GM18870 (cell line): ENCODE results near the gene AATF.

Source experiments
- ATAC-seq: cut with Tn5 transposase; IDR thresholded peaks from one replicate; pipeline ENCODE4 v1.9.1; 2021; ENCODE audit warnings: moderate library complexity; ENCODE audit not compliant: unreplicated experiment

AATF gene

DNA sequence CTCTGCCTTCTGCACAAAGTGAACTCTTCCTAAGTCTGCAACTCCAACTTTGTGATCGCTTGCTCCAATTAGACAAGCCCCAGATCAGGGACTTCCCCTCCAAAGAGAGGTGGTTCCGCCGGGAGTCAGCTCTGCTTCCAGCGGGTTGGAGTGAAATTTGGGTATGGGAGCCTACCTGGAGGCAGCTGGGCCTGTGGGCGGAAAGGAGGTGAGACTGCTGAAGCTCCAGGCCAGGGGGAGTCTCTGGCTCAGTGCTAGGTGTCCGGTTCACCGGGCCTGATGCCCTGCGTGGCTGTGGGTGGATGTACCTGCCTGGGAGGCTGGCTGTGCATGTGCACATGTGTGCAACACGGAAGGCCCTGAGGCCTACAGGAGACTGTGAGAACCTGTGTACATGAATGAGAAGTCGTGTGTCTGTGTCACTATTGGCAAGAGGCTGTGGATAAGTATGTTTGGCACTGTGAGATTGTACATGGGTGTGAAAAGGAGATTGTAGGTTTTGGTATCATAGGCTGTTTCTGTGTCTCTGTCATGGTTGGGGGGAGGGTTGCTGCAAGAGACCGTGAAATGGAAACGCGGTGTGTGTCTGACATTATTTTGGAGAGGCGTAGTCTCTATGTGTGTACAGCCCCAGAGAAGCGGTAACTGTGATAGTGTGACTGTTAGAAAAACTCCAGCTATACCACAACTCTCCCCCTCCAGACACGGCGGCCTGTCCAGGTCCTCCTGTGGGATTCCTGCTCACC lies 7.3 kb upstream of the AATF start:
- no peak for ATAC-seq

DNA sequence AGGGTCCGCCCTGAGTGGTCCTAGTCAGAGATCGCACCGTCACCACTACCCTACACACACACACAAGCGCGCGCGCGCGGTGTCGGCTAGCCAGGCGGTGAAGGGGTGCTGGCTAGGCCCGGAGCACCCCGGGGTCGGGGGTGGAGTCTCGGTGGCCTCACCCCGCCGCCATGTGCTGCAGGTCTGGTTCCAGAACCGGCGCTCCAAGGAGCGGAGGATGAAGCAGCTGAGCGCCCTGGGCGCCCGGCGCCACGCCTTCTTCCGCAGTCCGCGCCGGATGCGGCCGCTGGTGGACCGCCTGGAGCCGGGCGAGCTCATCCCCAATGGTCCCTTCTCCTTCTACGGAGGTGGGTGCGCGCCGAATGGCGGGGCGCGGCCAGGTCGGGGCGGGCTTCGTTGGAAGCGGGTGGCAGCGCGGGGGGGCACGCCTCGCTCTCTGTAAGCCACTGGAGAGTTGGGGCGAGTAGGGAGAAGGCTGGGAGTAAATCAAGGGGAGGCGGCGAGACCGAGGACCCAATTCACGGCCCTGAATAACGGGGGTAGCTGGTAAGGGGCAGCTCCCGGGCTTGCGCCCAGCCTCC lies 6.6 kb upstream of the AATF start:
- no peak for ATAC-seq

DNA sequence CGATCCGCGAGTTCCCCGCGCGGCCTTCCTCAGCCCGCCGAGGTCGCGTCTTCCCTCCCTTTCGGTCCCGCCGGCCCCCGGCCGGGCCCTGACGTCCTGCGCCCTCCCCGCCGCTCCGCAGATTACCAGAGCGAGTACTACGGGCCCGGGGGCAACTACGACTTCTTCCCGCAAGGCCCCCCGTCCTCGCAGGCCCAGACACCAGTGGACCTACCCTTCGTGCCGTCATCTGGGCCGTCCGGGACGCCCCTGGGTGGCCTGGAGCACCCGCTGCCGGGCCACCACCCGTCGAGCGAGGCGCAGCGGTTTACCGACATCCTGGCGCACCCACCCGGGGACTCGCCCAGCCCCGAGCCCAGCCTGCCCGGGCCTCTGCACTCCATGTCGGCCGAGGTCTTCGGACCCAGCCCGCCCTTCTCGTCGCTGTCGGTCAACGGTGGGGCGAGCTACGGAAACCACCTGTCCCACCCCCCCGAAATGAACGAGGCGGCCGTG lies 6.1 kb upstream of the AATF start:
- ATAC-seq = no peak

DNA sequence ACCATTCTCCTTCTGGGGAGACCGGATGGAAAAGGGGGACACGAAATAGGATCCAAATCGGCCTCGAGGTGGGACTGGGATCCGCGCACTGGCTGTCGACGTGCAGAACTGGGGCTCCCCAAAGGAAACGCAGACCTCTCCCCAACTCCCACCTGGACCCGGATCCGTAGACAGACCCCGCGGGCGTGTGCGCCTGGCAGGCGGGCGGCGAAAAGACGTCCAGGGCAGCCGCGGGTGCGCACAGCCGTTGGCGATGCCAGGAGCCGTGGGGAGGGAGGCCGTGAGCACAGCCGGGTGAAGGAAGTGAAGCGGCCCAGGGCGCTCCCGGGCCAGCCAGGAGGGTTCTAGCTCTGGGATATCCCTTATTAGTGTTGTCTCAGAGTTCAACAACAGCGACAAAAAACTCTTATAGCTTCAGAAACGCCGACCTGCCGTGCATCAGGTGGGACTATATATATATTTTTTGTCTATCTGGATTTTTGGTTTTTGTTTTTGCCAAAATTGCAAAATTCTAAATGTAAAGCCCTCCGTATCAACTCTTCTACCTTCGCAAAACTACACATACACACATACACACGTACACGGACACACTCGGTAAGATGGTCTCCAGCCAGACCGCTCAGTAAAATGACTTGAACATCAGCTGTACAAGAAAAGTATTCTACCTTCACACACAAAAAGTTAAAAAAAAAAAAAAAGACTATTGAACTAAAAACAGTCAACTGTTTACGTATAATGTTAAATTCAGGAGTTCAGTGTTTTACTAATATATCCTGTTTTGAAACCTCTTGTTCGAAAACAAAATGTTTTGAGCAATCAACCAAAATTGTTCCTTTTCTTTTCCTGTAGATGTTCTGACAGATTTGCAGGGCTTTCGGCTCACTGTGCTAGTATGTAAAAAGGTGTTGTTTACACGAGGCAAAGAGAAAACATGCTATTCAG lies 5.2 kb upstream of the AATF start:
- no peak for ATAC-seq

DNA sequence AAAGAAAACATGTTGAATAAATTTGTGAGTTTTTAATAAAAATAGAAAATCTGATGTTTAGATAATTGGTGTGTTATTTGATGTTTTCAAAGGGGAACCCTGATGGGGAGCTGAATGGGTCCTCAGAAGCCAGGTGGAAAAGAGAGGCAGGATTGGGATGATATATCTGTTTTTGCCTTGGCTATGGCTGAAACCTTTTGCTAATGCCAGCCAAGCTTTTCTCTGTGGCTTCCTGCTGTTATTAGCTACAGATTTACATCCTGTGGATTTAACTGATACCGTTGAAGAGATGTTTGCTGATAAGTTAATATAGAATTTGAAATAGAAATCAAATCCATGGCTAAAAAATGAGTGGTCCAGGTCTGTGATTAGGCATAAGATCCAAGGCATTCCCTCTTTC lies 4.2 kb upstream of the AATF start:
- ATAC-seq = no peak

DNA sequence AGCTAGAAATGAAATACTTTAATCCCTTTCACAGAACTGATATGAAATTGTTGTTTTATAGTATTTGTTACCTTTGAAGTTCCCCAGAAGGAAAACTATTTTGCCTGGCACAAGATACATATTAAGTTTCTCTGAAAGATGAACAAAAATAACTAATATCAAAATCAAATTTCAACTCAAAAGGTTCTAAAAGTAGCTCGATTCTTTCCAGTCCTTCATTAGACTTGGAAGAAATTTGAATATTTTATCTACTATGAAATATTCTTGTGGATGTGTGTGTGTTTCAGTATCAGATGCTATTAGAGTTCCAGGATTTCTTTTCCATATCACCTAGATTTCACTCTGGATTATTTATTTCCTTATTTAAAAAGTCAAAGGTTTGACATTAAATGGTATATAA lies 3.6 kb upstream of the AATF start:
- no peak for ATAC-seq

DNA sequence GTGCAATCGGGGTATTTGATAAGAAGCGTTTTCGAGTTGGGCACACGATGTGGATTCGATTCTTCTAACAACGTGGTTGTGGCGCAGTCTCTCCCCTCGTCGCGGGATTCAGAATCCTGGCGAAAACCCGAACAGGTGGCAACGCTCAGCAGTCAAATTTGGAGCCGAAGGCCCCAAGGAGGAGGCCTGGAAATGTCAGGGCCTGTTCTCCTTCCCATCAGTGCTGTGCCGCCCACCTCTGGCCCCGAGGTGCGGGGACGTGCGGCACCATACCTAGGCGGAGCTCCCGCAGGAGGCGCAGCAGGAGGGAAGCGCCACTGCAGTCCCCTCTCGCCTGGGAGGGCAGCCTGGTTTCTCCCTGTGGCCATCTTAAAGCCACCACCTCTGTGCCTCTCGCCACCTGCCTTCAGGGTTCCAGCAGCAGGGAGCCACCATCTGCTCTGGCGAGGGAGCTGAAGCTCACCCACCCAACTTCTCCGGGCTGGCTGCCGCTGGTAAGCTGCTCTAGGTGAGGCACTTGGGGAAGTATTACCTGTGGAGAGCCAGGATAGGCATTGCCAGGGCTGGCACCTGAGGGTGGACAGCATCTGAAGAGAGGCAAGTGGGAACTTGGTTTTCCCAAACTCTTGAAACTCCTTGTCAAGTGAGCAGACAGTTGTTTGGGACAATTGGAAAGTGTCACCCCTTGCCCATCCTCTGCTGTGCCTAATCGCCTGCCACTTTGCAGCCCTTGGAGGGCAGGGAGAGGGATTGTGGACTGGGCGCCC lies 2.6 kb upstream of the AATF start:
- ATAC-seq = no peak

DNA sequence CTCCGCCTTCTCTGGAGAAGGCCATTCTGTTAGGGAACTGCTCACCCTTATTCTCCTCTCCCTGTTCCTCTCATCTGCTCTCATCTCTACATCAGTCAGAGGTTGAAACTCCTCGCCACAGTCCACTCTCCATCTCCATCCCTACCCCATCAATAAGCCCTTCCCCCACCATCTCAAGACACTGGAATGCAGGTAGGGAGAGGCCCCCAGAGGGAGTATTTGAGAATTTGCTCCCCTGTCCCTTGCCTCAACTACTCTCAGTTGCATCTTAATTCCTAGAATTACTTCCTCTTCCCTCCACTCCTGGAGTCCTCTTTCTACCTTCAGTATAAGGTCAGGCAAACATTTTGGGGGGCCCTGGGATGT lies 2.0 kb upstream of the AATF start:
- no peak for ATAC-seq

DNA sequence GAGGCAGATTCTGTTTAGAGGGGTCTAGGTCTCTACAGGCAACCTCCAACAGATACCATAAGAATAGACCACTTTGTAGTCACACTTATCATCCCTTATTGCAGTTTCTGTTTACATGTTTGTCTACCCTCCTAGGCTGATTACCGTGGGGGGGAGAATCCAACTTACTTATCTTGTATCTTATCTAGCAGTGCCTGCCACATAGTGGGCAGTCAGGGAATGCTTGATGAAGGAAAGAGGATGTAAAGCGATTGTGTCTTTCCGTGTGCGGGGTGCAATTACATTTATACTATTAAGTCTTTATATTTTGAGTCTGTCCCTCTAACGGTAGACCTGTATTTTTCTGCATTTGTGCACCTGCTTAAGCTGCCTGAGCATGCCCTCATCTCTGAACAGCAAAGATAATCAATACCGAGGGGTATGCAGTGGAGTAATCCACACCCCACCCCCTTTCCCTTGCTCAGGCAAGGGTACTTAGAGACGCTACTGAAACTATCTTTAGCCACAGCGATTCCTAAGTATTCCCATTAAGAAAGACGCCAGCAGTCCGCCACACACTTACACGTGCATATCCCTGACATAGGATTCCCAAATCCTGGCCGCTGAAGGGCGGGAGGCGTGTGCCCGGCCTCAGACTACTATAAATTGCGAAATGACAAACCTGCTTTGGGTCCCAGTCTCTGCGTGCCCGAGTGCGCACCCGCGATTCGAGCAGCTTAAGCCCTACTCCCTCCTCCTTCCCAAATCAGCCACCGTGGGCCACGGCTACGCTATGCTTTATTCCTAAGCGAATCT lies 635 bp upstream of the AATF start:
- ATAC-seq = no peak

DNA sequence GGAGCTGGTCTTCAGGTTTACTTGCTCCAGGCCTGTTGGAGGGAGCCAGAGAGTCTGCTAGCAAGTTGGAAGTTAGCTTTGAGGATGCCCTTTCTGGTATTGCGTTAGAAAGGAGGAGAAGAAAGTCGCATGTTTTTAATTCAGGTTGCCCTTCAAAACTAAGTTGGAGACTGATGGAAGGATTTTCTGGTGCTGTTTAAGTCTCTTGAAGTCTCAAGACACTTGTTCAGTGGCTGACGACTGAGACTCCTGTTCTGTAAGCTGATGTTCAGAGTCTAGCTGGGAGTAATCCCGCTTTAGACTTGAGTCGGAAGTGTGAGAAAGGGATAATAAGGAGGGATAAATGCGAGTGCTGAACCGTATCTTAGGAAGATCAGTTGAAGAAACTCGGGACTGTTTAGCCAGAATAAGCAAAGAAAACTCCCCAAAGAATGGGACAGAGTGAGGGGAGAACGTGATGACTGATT lies 740 bp downstream of the AATF start:
- no peak for ATAC-seq

DNA sequence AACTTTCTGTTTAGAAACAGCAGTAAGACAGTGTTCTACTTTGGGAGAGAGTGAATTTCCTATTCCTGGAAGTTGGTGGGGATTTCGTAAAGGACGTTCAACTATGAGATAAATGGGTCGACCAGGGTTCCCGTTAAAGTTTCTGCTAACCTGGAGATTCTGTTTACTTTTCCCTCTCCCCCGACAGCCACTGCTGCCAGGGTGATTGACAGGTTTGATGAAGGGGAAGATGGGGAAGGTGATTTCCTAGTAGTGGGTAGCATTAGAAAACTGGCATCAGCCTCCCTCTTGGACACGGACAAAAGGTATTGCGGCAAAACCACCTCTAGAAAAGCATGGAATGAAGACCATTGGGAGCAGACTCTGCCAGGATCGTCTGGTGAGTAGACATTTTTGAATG lies 1.3 kb downstream of the AATF start:
- no peak for ATAC-seq

DNA sequence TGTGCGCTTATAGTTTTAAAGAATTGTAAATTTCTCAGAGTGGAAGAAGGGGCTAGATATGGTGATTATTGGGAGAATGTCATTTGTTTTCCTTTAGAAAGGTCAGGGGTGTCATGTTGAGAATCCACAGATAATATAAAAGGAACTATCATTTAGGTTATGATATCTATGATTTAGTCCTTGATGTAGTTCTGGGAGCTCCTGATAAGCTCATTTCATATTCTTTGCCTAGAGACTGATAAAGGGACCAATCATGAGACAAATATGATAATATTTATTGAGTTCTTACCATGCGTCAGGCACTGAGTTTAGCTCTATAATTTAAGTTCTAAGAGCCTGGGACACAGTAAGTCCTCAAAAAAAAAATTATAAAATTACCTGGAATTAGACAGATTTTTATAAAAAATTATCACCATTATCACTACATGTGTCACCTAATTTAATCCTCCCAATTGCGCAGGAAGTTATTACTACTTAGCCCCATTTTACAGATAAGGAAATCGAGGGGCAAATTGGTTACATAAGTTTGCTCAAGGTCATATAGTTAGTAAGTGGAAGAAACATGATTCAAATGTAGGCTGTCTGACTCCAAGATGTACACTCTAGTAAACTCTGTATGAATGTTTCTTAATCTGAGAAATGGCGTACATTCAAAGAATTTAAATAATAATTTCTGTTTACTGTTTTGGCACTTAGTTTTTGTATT lies 2.5 kb downstream of the AATF start:
- ATAC-seq = no peak

DNA sequence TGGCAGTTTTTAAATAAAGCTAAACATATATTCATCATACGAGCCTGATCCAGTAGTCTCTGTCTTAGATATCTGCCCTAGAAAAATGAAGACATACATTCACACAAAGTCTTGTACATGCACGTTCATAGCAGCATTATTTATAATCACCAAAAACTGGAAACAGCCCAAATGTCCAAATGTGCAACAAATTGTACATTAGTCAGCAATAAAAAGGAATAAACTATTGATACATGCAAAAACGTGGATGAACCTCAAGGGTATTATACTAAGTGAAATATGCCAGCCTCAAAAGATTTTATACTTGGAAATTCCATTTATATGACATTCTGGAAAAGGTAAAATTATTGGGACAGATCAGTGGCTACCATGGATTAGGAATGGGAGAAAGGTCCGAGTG lies 22.8 kb downstream of the AATF start:
- no peak for ATAC-seq

DNA sequence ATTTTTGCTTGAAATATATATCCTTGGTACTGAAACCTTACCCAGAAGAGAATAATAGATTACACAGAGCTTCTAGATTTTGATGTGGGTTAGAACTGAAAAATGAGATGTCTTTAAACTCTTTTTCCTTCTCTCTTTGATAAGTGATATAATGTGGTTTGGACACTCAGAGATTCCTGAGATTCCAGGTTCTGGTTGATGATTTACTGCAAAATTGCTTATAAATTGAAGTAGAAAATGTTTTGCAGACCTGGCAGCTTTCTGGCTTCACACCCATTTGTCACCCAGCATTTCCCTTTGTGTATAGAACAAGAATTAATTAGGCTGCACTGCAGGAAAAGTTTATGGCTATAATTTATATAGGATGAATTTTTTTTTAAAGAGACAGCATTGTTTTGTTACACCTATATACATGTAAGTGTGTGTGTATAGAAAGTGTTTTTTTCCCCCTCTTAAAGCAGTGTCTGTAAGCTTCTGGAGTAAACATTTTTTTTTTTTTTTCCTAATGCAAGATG lies 23.5 kb downstream of the AATF start:
- ATAC-seq = no peak

DNA sequence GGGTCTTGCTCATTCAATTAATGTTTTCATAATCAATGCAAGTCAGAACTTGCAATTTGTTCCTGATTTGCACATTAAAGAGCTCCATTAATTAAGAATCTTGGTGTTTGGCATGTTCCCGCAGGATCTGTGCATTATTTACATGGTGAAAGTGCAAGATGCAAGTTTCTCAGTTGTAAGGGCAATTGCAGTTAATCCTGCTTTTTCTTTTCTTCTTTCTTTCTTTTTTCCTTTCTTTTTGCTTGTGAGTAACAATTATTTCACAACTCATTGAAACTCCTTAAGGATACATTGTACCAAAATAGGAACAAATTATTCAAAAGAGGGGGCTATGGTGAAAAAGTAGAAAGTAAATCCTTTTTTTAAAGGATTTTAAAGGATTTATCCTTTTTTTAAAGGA lies 24.2 kb downstream of the AATF start:
- no peak for ATAC-seq

DNA sequence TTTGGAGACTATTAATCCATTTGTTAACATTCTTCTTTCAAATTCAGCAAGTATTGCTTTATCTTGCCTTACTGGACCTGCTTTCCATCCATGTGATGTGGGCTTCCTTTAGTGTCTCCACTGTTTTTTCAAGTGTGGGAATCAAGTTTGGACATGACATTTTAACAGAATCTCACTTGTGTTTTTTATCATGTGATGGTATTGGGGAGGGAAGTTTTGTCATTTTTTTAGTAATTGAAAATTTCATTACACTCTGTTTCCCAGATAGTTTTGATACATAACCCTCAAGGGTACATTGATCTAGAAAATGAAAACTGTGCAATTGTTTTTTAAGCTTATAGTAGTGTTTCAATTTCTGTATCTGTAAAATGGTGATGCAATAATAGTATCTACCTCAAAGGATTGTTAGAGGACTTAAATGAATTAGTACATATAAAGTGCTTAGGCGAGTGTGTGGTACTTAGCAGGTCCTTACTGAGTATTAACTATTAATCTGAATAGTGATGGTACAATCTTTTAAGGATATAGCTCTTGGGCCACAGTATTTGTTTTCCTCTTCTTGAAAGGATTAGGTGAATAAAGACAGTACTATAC lies 27.3 kb downstream of the AATF start:
- no peak for ATAC-seq

DNA sequence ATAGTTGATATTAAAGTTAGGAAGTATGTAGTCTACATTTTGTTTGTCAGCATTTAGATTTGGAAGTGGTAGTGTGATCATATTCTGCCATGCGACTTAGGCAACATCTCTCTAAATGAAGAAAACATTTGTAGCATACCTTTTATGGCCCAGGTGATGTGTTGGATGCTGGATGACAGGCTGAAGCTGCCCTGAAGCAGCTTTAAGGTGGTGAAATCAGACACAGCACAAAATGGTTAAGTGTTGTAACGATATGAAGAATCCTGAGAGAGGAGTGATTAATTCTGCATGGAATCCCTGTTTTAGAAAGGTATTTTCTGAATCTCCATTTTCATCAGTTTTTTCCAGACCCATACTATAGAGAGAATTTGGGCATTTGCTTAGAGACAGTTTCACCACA lies 28.3 kb downstream of the AATF start:
- ATAC-seq = no peak

DNA sequence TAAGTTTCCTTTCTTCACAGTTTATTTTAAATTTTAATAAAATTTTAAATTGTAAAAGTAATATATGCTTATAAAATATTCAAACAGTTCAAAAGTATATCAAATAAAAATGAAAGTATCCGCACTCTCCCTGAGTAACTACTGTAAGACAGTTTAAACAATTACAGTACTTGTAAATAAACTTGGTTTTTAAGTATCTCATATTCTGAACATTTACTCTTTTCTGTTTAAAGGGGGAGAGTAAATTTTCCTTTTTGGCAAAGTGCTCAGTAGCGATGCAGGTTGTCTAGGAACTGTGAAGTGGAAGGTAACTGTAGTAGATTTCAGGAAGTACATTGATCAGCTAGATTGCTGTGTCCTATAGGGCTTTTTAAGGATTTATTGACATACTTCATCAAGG lies 28.8 kb downstream of the AATF start:
- no peak for ATAC-seq
